Heart right ventricle (tissue), 16 donors: ENCODE measurements around the gene MPV17. TPM values are rescaled to one million over a fixed set of nuclear protein-coding genes. Genes with fewer than 3 reads are reported as not detected.
"Not testable (repeated sequence)": the region's sequence is repeated elsewhere in the genome, so short reads cannot be mapped to it uniquely, and the experiment has no call there.

Source experiments
- ATAC-seq, 8 donors: fragments of 200-7000 bp; cut with Tn5 transposase; one replicate each; pipeline ENCODE4 v1.9.1; 2020; ENCODE audit warnings: mild to moderate bottlenecking in 8 of 8, moderate library complexity in 8 of 8, moderate number of reproducible peaks in 1 of 8
- DNase-seq, 2 donors: peaks; one replicate each; pipeline ENCODE4 v3.0.0-alpha.2; 2020
- H3K27ac ChIP-seq, 10 donors: fragments of 200-600 bp; sonication (generic) in 2 of 10; one replicate each; pipeline versions ENCODE4 v1.5.0 to v1.8.0; 2020 to 2022; ENCODE audit warnings: mild to moderate bottlenecking in 3 of 10
- H3K27me3 ChIP-seq, 7 donors: fragments of 200-600 bp; one replicate each; pipeline ENCODE4 v1.8.0; 2021 to 2022; ENCODE audit warnings: mild to moderate bottlenecking in 2 of 7
- H3K36me3 ChIP-seq, 9 donors: fragments of 200-600 bp; sonication (generic) in 1 of 9; one replicate each; pipeline versions ENCODE4 v1.5.0 to v1.8.0; 2020 to 2022; ENCODE audit warnings: mild to moderate bottlenecking in 2 of 9
- H3K4me1 ChIP-seq, 9 donors: fragments of 200-600 bp; sonication (generic) in 1 of 9; one replicate each; pipeline versions ENCODE4 v1.5.0 to v1.8.0; 2020 to 2022; ENCODE audit warnings: mild to moderate bottlenecking in 4 of 9
- H3K4me3 ChIP-seq, 10 donors: fragments of 200-600 bp; sonication (generic) in 2 of 10; one replicate each; pipeline versions ENCODE4 v1.5.0 to v1.8.0; 2020 to 2022; ENCODE audit warnings: mild to moderate bottlenecking in 7 of 10, moderate library complexity in 2 of 10
- H3K9me3 ChIP-seq, 11 donors: fragments of 200-600 bp in 10 of 11; sonication (generic) in 2 of 11; one replicate each; pipeline versions ENCODE4 v1.5.0 to v1.8.0; 2013 to 2022; ENCODE audit warnings: mild to moderate bottlenecking in 2 of 11, control low read depth in 1 of 11, moderate library complexity in 1 of 11
- CTCF ChIP-seq, 9 donors: fragments of 200-600 bp; sonication (generic) in 2 of 9; IDR thresholded peaks; one replicate each; pipeline versions ENCODE4 v1.5.0 to v1.8.0; 2021 to 2022; ENCODE audit warnings: antibody characterized with exemption in 9 of 9, mild to moderate bottlenecking in 5 of 9, moderate library complexity in 1 of 9
- WGBS, 2 donors: extraction: QIAGEN DNeasy Blood & Tissue Kit; methylation state at CpG; one replicate each; pipeline ENCODE4 v1.1.7; 2013; ENCODE audit warnings: inconsistent platforms in 1 of 2; 5-methylcytosine and 5-hydroxymethylcytosine counted together
- intact Hi-C, 10 donors: fragments of 100-400 bp; cut with DNase I; formaldehyde crosslinking; loops; one replicate each; pipeline versions ENCODE4 v1.11.1 to v1.14.2; 2022
- polyA plus RNA-seq, 2 donors: library from polyadenylated mRNA; stranded (reverse); fragments of 200-250 nt; gene quantifications; one replicate each; pipeline ENCODE4 v1.2.3, GENCODE V29; 2013
- total RNA-seq, 10 donors: library from RNA; stranded (reverse); fragmentation: NEBNext Ultra II Directional in 3 of 10; extraction: Animal tissue kit (Norgen Biotek cat#: 25700) in 3 of 10; gene quantifications; one replicate each; pipeline versions ENCODE4 v1.2.1 to v1.2.4, GENCODE V29; 2021 to 2023
- donor health status: Arrhythmogenic right ventricular cardiomyopathy.
- donor health status: ischemic (EF 13 %, LVEDD 7.1; RV severe dilation, severe dysfunction).
- donor health status: healthy with polysubstance abuse.
- donor health status: DM: no; HTN: yes; CAD: no.
- donor health status: DM: no; HTN: no; CAD: no.
- donor health status: ischemic (EF 25% LVEDD 6.9; RV normal size, moderate dysfunction).
- donor health status: ischemic (EF 25% LVEDD 5.7; RV mildly dilated, moderate dysfunction).
- donor health status: healthy.
- donor health status: DM: yes; HTN: yes; CAD: no.
- donor health status: Ischemic cardiomyopathy.
- donor health status: ischemic (EF 35%, LVEDD 5.7; RV mildly dilated, moderate dysfunction).
- donor health status: nonischemic (EF 11% LVEDD 7.7; RV severe dilation, severe dysfunction).
- donor health status: DM: yes; HTN: yes; CAD: no.
- donor health status: PGD.
- donor health status: ischemic (EF 29% LVEDD 5.4; RV normal size, mild dysfunction).
- donor health status: nonischemic (EF 23%, LVEDD 6.1; RV moderate dilation, normal function).

MPV17 gene
- total and polyA plus RNA-seq, 12 donors: 40.8 to 220 (median 69.1) TPM

GRCh38 chr2:27304488-27305240, 18.2 kb downstream of the MPV17 start:
- WGBS, 2 donors: 86 to 91% methylated on average over 13 of the region's 13 CpGs
- TF ChIP-seq CTCF (IDR thresholded peaks at IDR 0.05): no peak
- H3K9me3 ChIP-seq: no peaks in the 10 kb centered on the region
- no peak overlapping the region for H3K27ac ChIP-seq
- ATAC-seq (no peak), DNase-seq (no peak)
- H3K4me1 ChIP-seq: peaks cover 6 to 38% (median 23%) of the 10 kb centered on the region in 9 donors
- peaks cover 0 to 43% (median 38%) of the 10 kb centered on the region in 7 donors for H3K27me3 ChIP-seq
- intact Hi-C loops: loop anchor here in 6 of 10 donors (5.0 to 10.0 kb wide), 5 partner anchors 42 to 210 kb away; partner anchors contain the start of gene SLC30A3 (in 1 of the 6)
- H3K36me3 ChIP-seq: peaks cover 0 to 75% (median 6%) of the 10 kb centered on the region in 9 donors
- no peak overlapping the region for H3K4me3 ChIP-seq

DNA sequence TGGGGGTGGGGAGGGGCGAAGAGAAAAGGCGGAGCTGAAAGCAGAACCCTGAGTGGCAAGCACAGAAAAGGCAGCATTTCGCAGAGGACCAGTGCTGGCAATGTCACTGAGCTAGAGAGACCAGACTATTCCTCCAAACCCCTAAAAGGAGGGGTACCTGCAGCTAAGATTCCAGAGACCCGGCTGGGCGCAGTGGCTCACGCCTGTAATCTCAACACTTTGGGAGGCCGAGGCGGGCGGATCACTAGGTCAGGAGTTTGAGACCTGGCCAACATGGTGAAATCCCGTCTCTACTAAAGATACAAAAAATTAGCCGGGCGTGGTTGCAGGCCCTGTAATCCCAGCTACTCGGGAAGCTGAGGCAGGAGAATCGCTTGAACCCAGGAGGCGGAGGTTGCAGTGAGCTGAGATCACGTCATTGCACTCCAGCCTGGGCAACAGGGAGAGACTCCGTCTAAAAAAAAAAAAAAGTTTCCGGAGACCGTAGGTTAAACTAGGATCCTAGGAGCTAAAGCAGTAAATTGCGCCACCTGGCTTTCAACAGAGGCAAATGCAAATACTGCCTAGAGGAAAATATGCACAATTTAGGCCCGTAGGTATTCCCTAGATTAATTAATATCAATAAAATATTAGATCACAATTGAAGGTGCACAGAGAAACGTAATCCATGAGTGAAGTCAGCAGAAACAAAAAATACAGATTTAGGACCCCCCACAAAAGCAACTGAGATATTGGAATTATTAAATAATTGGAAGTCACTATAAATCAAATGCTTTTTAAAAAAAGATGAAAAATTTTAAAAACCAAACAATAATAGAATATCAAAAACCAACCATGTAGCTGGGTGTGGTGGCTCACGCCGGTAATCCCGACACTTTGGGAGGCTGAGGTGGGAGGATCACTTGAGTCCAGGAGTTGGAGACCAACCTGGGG, 19.5 kb downstream of the MPV17 start:
- peak; percentile 16 to 81 (median 66) for ATAC-seq
- WGBS, 2 donors: 20 to 27% methylated on average over 25 of the region's 25 CpGs
- TF ChIP-seq CTCF (IDR thresholded peaks at IDR 0.05): peak; percentile 75 to 94 (median 89)

DNA sequence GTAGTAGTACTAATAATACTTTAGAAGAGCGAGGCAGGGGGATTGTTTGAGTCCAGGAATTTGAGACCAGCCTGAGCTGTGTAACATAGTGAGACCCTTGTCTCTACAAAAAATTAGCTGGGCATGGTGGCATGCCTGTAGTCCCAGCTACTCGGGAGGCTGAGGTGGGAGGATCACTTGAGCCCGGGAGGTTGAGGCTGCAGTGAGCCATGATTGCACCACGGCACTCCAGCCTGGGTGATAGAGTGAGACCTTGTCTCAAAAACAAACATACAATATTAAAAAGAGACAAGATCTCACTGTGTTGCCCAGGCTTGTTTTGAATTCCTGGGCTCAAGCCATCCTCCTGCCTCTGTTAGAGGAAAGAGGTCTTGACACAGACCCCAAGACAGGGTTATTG, 22.3 kb downstream of the MPV17 start:
- Histone ChIP-seq H3K36me3 (peaks cover 0 to 39% (median 0%) of the 10 kb centered on the region in 9 donors), H3K4me1 (peaks cover 0 to 49% (median 16%) of the 10 kb centered on the region in 9 donors)
- not testable (repeated sequence) for ATAC-seq, H3K4me3 ChIP-seq, DNase-seq, H3K27ac ChIP-seq, H3K27me3 ChIP-seq, H3K9me3 ChIP-seq
- WGBS, 2 donors: 90 to 91% methylated on average over 4 of the region's 4 CpGs
- intact Hi-C loops: loop anchor here in 6 of 10 donors (5.0 to 10.0 kb wide), 4 partner anchors 46 to 206 kb away; no protein-coding TSS in a partner anchor

More for the DNA sequence above, 19.5 kb downstream of the MPV17 start:
- H3K4me3 ChIP-seq: peak overlapping the region in 8 of 10 donors; percentile 2 to 49 (median 30)
- intact Hi-C loops: loop anchor here in 7 of 10 donors (2.0 to 10.0 kb wide), 5 partner anchors 23 to 209 kb away; no protein-coding TSS in a partner anchor
- DNase-seq: peak; percentile 21 to 65
- peaks cover 0 to 63% (median 6%) of the 10 kb centered on the region in 9 donors for H3K36me3 ChIP-seq
- H3K27ac ChIP-seq: peak overlapping the region in 8 of 10 donors; percentile 8 to 63 (median 54)
- H3K27me3 ChIP-seq: peaks cover 0 to 37% (median 31%) of the 10 kb centered on the region in 7 donors
- H3K4me1 ChIP-seq: peaks cover 3 to 43% (median 23%) of the 10 kb centered on the region in 9 donors
- H3K9me3 ChIP-seq: no peaks in the 10 kb centered on the region

GRCh38 chr2:27298391-27299080, 24.4 kb downstream of the MPV17 start:
- Histone ChIP-seq H3K9me3 (no peaks in the 10 kb centered on the region), H3K36me3 (peaks cover 0 to 28% (median 0%) of the 10 kb centered on the region in 9 donors), H3K27me3 (no peaks in the 10 kb centered on the region), H3K4me3 (no peak overlapping the region), H3K4me1 (peaks cover 4 to 69% (median 19%) of the 10 kb centered on the region in 9 donors), H3K27ac (no peak overlapping the region)
- peak in 3 of 8 donors; percentile 12 to 25 (median 24) for ATAC-seq
- intact Hi-C loops: loop anchor here in 3 of 10 donors (5.0 to 10.0 kb wide), 3 partner anchors 46 to 194 kb away; no protein-coding TSS in a partner anchor
- no peak for TF ChIP-seq CTCF (IDR thresholded peaks at IDR 0.05)
- no peak for DNase-seq
- 69 to 72% methylated on average over 18 of the region's 18 CpGs for WGBS, 2 donors
